ENCODE results near the gene MEGF6.

GRCh38 chr1:3468236-3469103 lies 142.8 kb downstream of the MEGF6 start:
- TF ChIP-seq POLR2A (IDR thresholded peaks at IDR 0.05) (no peak), CTCF (IDR thresholded peaks at IDR 0.05) (no peak)

All from body of pancreas (tissue), 4 donors.